ENCODE data around the gene FOXP1. TPM values are rescaled to one million over a fixed set of nuclear protein-coding genes. Genes with fewer than 3 reads are reported as not detected.
A peak's percentile ranks its signal among the peaks of the same experiment; 100 is the strongest.

FOXP1 gene
- total and polyA plus RNA-seq, 2 experiments from 2014 or later: 37.4 to 59.9 TPM

DNA sequence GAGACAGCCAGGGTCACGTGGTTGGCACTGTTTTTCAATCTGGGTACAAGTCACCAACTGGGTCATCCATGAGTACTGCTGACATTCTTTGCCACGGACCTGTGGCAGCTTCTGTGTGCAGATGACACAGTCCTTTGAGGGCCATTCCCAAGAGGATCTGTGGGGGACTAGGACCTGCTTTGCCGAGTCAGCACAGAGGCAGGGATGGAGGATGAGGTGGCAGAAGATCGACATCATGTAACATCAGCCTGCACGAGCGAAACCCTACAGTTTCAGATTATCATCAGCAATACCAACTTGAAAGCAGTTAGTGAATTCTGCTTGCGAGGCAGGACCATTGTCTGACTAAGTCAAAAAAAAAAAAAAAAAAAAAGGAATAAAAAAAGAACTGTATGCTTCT lies 227.7 kb downstream of the FOXP1 start:
- H3K9me3 ChIP-seq (ENCODE audit: low read depth): no peaks in the 10 kb centered on the region
- H3F3A ChIP-seq (ENCODE audit: insufficient read depth): no peaks in the 10 kb centered on the region
- no peaks in the 10 kb centered on the region for H3K9me2 ChIP-seq (ENCODE audit: insufficient read depth)
- TF ChIP-seq EZH2 (IDR thresholded peaks at IDR 0.05; ENCODE audit: insufficient read depth, poor library complexity, severe bottlenecking) (no peak), EZH2phosphoT487 (IDR thresholded peaks at IDR 0.05; ENCODE audit: insufficient read depth, low read depth) (no peak)
- no peaks in the 10 kb centered on the region for H3K4me1 ChIP-seq (ENCODE audit: insufficient read depth)
- H3K4me2 ChIP-seq (ENCODE audit: unreplicated experiment): no peak overlapping the region
- H3K79me2 ChIP-seq (ENCODE audit: insufficient read depth): no peaks in the 10 kb centered on the region; the same call in 1 of the 2 replicates
- no peak for DNase-seq
- no peaks in the 10 kb centered on the region for H3K27me3 ChIP-seq (replicated peaks; ENCODE audit: insufficient read depth)
- no peak overlapping the region for H3K4me3 ChIP-seq
- WGBS, 2 experiments (ENCODE audit: low coverage in 1 of 2, low lambda C conversion rate in 2 of 2, missing lambda C conversion rate in 2 of 2): 85 to 91% methylated on average over 7 of the region's 7 CpGs
- H3K27ac ChIP-seq: no peak overlapping the region
- no peaks in the 10 kb centered on the region for H4K20me1 ChIP-seq (ENCODE audit: insufficient read depth)
- in situ Hi-C loops (cut with MboI): no loop called here
- H3K36me3 ChIP-seq (ENCODE audit: low read depth): no peaks in the 10 kb centered on the region
- H3K9ac ChIP-seq: no peak overlapping the region
- no peak overlapping the region for H2AFZ ChIP-seq

DNA sequence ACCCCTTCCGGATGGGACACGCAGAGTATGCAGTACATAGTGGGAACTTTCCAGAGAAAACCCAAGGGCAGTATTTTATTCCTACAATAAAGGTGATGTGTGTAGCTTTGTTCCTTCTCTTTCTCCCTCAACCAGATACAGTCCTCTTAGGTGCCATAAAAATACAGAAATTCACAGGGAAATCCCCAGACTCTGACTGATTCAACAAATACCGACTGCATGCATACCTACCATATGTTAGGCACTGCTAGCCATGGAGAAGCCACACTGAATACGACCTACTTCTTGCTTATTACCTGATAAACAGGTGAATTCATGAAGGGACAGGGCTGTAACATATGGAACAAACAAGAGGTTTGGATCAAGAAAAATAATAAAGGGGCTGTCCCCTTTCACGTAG lies 228.5 kb downstream of the FOXP1 start:
- no peaks in the 10 kb centered on the region for H3K27me3 ChIP-seq (replicated peaks; ENCODE audit: insufficient read depth)
- in situ Hi-C loops (cut with MboI): no loop called here
- H3K79me2 ChIP-seq (ENCODE audit: insufficient read depth): no peaks in the 10 kb centered on the region; the same call in 1 of the 2 replicates
- H4K20me1 ChIP-seq (ENCODE audit: insufficient read depth): 0 out of 2 replicates have a peak, but pooled peaks cover 3% of the 10 kb centered on the region
- no peak overlapping the region for H3K4me3 ChIP-seq
- H2AFZ ChIP-seq: no peak overlapping the region
- no peaks in the 10 kb centered on the region for H3F3A ChIP-seq (ENCODE audit: insufficient read depth)
- no peak overlapping the region for H3K4me2 ChIP-seq (ENCODE audit: unreplicated experiment)
- no peak for DNase-seq
- H3K9me3 ChIP-seq (ENCODE audit: low read depth): no peaks in the 10 kb centered on the region
- H3K27ac ChIP-seq: no peak overlapping the region
- TF ChIP-seq EZH2phosphoT487 (IDR thresholded peaks at IDR 0.05; ENCODE audit: insufficient read depth, low read depth): no peak
- TF ChIP-seq EZH2 (IDR thresholded peaks at IDR 0.05; ENCODE audit: insufficient read depth, poor library complexity, severe bottlenecking): no peak
- H3K4me1 ChIP-seq (ENCODE audit: insufficient read depth): no peaks in the 10 kb centered on the region
- WGBS, 2 experiments (ENCODE audit: low coverage in 1 of 2, low lambda C conversion rate in 2 of 2, missing lambda C conversion rate in 2 of 2): 91 to 95% methylated on average over 5 of the region's 5 CpGs
- no peaks in the 10 kb centered on the region for H3K9me2 ChIP-seq (ENCODE audit: insufficient read depth)
- no peak overlapping the region for H3K9ac ChIP-seq
- no peaks in the 10 kb centered on the region for H3K36me3 ChIP-seq (ENCODE audit: low read depth)

DNA sequence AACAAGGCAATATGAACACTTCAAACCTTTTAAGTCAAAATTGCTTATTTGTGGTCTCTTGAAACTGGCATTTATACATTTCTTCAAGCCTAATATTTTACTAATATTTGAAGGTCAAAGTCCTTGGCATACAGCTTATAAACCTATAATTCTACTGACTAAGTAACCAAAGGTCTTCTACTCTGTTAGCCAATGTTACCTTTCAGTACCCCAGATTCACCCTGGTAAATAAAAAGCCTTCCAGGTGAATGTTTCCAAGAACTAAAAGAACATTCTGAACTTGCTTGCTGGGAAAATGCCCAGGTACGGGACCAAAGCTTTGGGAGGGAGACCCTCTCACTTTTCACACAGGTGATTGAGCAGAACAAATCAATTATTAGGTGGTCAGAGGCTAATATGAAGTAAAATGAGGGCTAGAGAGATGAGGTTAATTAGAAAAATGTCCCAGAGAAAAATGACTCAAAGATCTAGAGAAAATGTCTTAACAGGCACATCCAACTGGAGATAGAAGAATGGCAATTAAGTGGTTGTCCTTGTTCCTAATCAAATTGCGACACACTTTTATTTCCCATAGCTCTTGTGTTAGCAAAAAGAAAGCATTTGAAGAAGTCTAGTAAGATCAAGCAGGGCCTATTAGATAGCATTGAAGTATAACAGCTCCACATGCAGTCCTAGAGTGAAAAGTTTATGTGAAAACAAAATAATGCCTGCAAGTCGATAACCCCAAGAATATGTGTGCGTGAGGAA lies 232.0 kb downstream of the FOXP1 start:
- H4K20me1 ChIP-seq (ENCODE audit: insufficient read depth): 0 out of 2 replicates have a peak, but pooled peaks cover 4% of the 10 kb centered on the region
- in situ Hi-C loops (cut with MboI): no loop called here

DNA sequence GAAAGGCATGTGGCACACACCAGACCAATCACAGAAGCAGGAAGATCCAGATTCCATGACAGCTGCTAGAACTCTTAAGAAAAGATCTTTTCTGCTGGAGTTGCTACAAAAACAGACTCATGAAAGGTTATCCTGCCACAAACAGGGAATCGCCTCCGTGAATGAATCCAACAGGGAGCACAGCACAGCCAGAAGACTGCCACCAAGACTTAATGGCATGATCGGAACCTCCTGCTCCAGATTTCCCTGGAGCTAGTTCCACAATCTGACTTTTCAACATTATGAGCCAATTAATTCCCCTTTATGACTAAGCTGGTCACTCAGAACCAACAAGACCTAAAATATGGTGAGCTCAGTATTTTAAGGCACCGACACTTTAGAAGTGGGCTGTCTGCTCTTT lies 232.5 kb downstream of the FOXP1 start:
- H3K4me2 ChIP-seq (ENCODE audit: unreplicated experiment): no peak overlapping the region
- H3K27ac ChIP-seq: no peak overlapping the region
- in situ Hi-C loops (cut with MboI): no loop called here
- no peaks in the 10 kb centered on the region for H3K36me3 ChIP-seq (ENCODE audit: low read depth)
- no peaks in the 10 kb centered on the region for H3F3A ChIP-seq (ENCODE audit: insufficient read depth)
- peak; percentile 17 for DNase-seq
- H4K20me1 ChIP-seq (ENCODE audit: insufficient read depth): 0 out of 2 replicates have a peak, but pooled peaks cover 4% of the 10 kb centered on the region
- H2AFZ ChIP-seq: no peak overlapping the region
- no peak overlapping the region for H3K9ac ChIP-seq
- TF ChIP-seq EZH2 (IDR thresholded peaks at IDR 0.05; ENCODE audit: insufficient read depth, poor library complexity, severe bottlenecking): no peak
- TF ChIP-seq EZH2phosphoT487 (IDR thresholded peaks at IDR 0.05; ENCODE audit: insufficient read depth, low read depth): no peak
- H3K4me3 ChIP-seq: no peak overlapping the region
- no peaks in the 10 kb centered on the region for H3K9me3 ChIP-seq (ENCODE audit: low read depth)
- WGBS, 2 experiments (ENCODE audit: low coverage in 1 of 2, low lambda C conversion rate in 2 of 2, missing lambda C conversion rate in 2 of 2): 38 to 44% methylated on average over 4 of the region's 4 CpGs
- H3K4me1 ChIP-seq (ENCODE audit: insufficient read depth): no peaks in the 10 kb centered on the region
- H3K27me3 ChIP-seq (replicated peaks; ENCODE audit: insufficient read depth): no peaks in the 10 kb centered on the region
- peaks cover 6% of the 10 kb centered on the region; the same call in 1 of the 2 replicates for H3K79me2 ChIP-seq (ENCODE audit: insufficient read depth)
- no peaks in the 10 kb centered on the region for H3K9me2 ChIP-seq (ENCODE audit: insufficient read depth)

More for the DNA sequence above, 232.0 kb downstream of the FOXP1 start:
- Histone ChIP-seq H3K9me2 (ENCODE audit: insufficient read depth) (no peaks in the 10 kb centered on the region), H3F3A (ENCODE audit: insufficient read depth) (no peaks in the 10 kb centered on the region), H3K36me3 (ENCODE audit: low read depth) (no peaks in the 10 kb centered on the region), H3K4me2 (ENCODE audit: unreplicated experiment) (no peak overlapping the region), H3K9me3 (ENCODE audit: low read depth) (no peaks in the 10 kb centered on the region), H3K27ac (no peak overlapping the region), H3K79me2 (ENCODE audit: insufficient read depth) (peaks cover 6% of the 10 kb centered on the region; the same call in 1 of the 2 replicates), H2AFZ (no peak overlapping the region), H3K27me3 (replicated peaks; ENCODE audit: insufficient read depth) (no peaks in the 10 kb centered on the region), H3K4me3 (no peak overlapping the region), H3K9ac (no peak overlapping the region), H3K4me1 (ENCODE audit: insufficient read depth) (no peaks in the 10 kb centered on the region)
- 88 to 92% methylated on average over 4 of the region's 4 CpGs for WGBS, 2 experiments (ENCODE audit: low coverage in 1 of 2, low lambda C conversion rate in 2 of 2, missing lambda C conversion rate in 2 of 2)
- TF ChIP-seq EZH2 (IDR thresholded peaks at IDR 0.05; ENCODE audit: insufficient read depth, poor library complexity, severe bottlenecking): no peak
- no peak for TF ChIP-seq EZH2phosphoT487 (IDR thresholded peaks at IDR 0.05; ENCODE audit: insufficient read depth, low read depth)
- DNase-seq: no peak
